GM23338 (cell line): ENCODE measurements around the gene SIRT3. TPM values are rescaled to one million over a fixed set of nuclear protein-coding genes. Genes with fewer than 3 reads are reported as not detected.

Experiments
- ATAC-seq: fragments of 200-7000 bp; cut with Tn5 transposase; 3 replicates; pipeline ENCODE4 v1.9.1; 2020
- DNase-seq: peaks from one replicate; pipeline ENCODE4 v3.0.0-alpha.2; 2015; ENCODE audit warnings: low spot score
- H2AFZ ChIP-seq: fragments of 200-600 bp; sonication (generic); 2 replicates; pipeline ENCODE4 v1.8.0; 2016; ENCODE audit warnings: antibody characterized with exemption, mild to moderate bottlenecking, moderate library complexity
- H3F3A ChIP-seq: fragments of 200-600 bp; sonication (generic); replicated peaks from 2 replicates; pipeline ENCODE4 v1.8.0; 2017; ENCODE audit warnings: antibody characterized with exemption, mixed run types, low read depth
- H3K27ac ChIP-seq: fragments of 200-600 bp; sonication (generic); 2 replicates; pipeline ENCODE4 v1.6.1; 2016; ENCODE audit warnings: low read depth
- H3K27me3 ChIP-seq: fragments of 200-600 bp; sonication (generic); 2 replicates; pipeline ENCODE4 v1.8.0; 2016; ENCODE audit warnings: mild to moderate bottlenecking, mixed run types, moderate library complexity; ENCODE audit not compliant: insufficient read depth
- H3K36me3 ChIP-seq: fragments of 200-600 bp; sonication (generic); 2 replicates; pipeline ENCODE4 v1.8.0; 2016; ENCODE audit warnings: mild to moderate bottlenecking; ENCODE audit not compliant: insufficient read depth
- H3K4me1 ChIP-seq: fragments of 200-600 bp; sonication (generic); 2 replicates; pipeline ENCODE4 v1.8.0; 2016; ENCODE audit warnings: mild to moderate bottlenecking, moderate library complexity; ENCODE audit not compliant: insufficient read depth
- H3K4me2 ChIP-seq: fragments of 200-600 bp; sonication (generic); 2 replicates; pipeline ENCODE4 v1.7.1; 2017; ENCODE audit warnings: mixed run types
- H3K4me3 ChIP-seq: fragments of 200-600 bp; sonication (generic); 2 replicates; pipeline ENCODE4 v1.6.1; 2016; ENCODE audit warnings: mixed run types
- H3K79me2 ChIP-seq: fragments of 200-600 bp; sonication (generic); replicated peaks from 2 replicates; pipeline ENCODE4 v1.8.0; 2017; ENCODE audit warnings: mild to moderate bottlenecking; ENCODE audit not compliant: insufficient read depth
- H3K9me2 ChIP-seq: fragments of 200-600 bp; sonication (generic); 2 replicates; pipeline ENCODE4 v1.8.0; 2017; ENCODE audit not compliant: insufficient read depth
- H4K20me1 ChIP-seq: fragments of 200-600 bp; sonication (generic); replicated peaks from 2 replicates; pipeline ENCODE4 v1.8.0; 2017; ENCODE audit warnings: mild to moderate bottlenecking; ENCODE audit not compliant: insufficient read depth
- H3K27ac Mint-ChIP-seq: 2 replicates; pipeline ENCODE4 v1.8.0; 2020; ENCODE audit warnings: inconsistent platforms, mild to moderate bottlenecking, moderate library complexity, mixed read lengths
- H3K27me3 Mint-ChIP-seq: 3 replicates; pipeline ENCODE4 v1.8.0; 2022; ENCODE audit warnings: low read depth, mild to moderate bottlenecking, moderate library complexity, mixed read lengths, inconsistent platforms; ENCODE audit not compliant: insufficient read depth, poor library complexity
- H3K36me3 Mint-ChIP-seq: 3 replicates; pipeline ENCODE4 v1.8.0; 2021; ENCODE audit warnings: low read depth, mild to moderate bottlenecking, inconsistent platforms, moderate library complexity, mixed read lengths
- H3K4me1 Mint-ChIP-seq: 3 replicates; pipeline ENCODE4 v1.8.0; 2020; ENCODE audit warnings: mild to moderate bottlenecking, inconsistent platforms, mixed read lengths
- H3K4me3 Mint-ChIP-seq: 3 replicates; pipeline ENCODE4 v1.8.0; 2021; ENCODE audit warnings: moderate library complexity, mild to moderate bottlenecking, inconsistent platforms, mixed read lengths
- H3K9me3 Mint-ChIP-seq: 3 replicates; pipeline ENCODE4 v1.8.0; 2020; ENCODE audit warnings: moderate library complexity, mild to moderate bottlenecking, inconsistent platforms, mixed read lengths
- CTCF ChIP-seq, 2 experiments: fragments of 200-600 bp in 1 of 2; sonication (generic) in 1 of 2; conservative IDR thresholded peaks; 2 replicates each; pipeline versions ENCODE4 v1.5.1 to v1.6.1; 2016 to 2017; ENCODE audit warnings: antibody characterized with exemption in 2 of 2, low read depth in 2 of 2, mild to moderate bottlenecking in 2 of 2, moderate library complexity in 1 of 2
- ETS1 ChIP-seq: IDR thresholded peaks from 2 replicates; pipeline ENCODE4 v1.6.1; 2016; ENCODE audit warnings: antibody characterized with exemption
- STAT1 ChIP-seq: IDR thresholded peaks from one replicate; pipeline ENCODE4 v1.6.1; 2016; ENCODE audit warnings: antibody characterized with exemption; ENCODE audit not compliant: unreplicated experiment
- polyA plus RNA-seq: library from polyadenylated mRNA; unstranded; fragments of >200 nt; fragmentation: Nextera tagmentation; extraction: Ambion mirVana; gene quantifications from 2 replicates; pipeline ENCODE4 v1.2.1, GENCODE V29; 2016
- total RNA-seq: library from RNA; depleted of rRNA; stranded (reverse); fragments of >200 nt; shearing (Covaris generic); gene quantifications from 2 replicates; pipeline ENCODE4 v1.2.3, GENCODE V29; 2014
- TF ChIP-seq, protein P1 (sequence below): fragments of 250-450 bp; sonication (Bioruptor Pico); IDR thresholded peaks from 2 replicates; pipeline ENCODE4 v1.5.0; 2020; ENCODE audit warnings: mild to moderate bottlenecking, moderate library complexity

Gene SIRT3
- total and polyA plus RNA-seq, 2 experiments from 2014 or later = 7.0 to 11.4 TPM

GRCh38 chr11:285894-286220, 49.7 kb upstream of the SIRT3 start (continued):
- TF ChIP-seq, protein P1, sequence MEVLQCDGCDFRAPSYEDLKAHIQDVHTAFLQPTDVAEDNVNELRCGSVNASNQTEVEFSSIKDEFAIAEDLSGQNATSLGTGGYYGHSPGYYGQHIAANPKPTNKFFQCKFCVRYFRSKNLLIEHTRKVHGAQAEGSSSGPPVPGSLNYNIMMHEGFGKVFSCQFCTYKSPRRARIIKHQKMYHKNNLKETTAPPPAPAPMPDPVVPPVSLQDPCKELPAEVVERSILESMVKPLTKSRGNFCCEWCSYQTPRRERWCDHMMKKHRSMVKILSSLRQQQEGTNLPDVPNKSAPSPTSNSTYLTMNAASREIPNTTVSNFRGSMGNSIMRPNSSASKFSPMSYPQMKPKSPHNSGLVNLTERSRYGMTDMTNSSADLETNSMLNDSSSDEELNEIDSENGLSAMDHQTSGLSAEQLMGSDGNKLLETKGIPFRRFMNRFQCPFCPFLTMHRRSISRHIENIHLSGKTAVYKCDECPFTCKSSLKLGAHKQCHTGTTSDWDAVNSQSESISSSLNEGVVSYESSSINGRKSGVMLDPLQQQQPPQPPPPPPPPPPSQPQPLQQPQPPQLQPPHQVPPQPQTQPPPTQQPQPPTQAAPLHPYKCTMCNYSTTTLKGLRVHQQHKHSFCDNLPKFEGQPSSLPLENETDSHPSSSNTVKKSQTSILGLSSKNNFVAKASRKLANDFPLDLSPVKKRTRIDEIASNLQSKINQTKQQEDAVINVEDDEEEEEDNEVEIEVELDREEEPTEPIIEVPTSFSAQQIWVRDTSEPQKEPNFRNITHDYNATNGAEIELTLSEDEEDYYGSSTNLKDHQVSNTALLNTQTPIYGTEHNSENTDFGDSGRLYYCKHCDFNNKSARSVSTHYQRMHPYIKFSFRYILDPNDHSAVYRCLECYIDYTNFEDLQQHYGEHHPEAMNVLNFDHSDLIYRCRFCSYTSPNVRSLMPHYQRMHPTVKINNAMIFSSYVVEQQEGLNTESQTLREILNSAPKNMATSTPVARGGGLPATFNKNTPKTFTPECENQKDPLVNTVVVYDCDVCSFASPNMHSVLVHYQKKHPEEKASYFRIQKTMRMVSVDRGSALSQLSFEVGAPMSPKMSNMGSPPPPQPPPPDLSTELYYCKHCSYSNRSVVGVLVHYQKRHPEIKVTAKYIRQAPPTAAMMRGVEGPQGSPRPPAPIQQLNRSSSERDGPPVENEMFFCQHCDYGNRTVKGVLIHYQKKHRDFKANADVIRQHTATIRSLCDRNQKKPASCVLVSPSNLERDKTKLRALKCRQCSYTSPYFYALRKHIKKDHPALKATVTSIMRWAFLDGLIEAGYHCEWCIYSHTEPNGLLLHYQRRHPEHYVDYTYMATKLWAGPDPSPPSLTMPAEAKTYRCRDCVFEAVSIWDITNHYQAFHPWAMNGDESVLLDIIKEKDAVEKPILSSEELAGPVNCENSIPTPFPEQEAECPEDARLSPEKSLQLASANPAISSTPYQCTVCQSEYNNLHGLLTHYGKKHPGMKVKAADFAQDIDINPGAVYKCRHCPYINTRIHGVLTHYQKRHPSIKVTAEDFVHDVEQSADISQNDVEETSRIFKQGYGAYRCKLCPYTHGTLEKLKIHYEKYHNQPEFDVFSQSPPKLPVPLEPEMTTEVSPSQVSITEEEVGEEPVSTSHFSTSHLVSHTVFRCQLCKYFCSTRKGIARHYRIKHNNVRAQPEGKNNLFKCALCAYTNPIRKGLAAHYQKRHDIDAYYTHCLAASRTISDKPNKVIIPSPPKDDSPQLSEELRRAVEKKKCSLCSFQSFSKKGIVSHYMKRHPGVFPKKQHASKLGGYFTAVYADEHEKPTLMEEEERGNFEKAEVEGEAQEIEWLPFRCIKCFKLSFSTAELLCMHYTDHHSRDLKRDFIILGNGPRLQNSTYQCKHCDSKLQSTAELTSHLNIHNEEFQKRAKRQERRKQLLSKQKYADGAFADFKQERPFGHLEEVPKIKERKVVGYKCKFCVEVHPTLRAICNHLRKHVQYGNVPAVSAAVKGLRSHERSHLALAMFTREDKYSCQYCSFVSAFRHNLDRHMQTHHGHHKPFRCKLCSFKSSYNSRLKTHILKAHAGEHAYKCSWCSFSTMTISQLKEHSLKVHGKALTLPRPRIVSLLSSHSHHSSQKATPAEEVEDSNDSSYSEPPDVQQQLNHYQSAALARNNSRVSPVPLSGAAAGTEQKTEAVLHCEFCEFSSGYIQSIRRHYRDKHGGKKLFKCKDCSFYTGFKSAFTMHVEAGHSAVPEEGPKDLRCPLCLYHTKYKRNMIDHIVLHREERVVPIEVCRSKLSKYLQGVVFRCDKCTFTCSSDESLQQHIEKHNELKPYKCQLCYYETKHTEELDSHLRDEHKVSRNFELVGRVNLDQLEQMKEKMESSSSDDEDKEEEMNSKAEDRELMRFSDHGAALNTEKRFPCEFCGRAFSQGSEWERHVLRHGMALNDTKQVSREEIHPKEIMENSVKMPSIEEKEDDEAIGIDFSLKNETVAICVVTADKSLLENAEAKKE (CRISPR knock-in tag) = no peak
- TF ChIP-seq STAT1 (no peak), CTCF (conservative IDR thresholded peaks at IDR 0.05; ENCODE audit: low read depth in 2 of 2) (no peak)

- Histone ChIP-seq H3K4me1 (no peaks in the 10 kb centered on the region), H3F3A (peaks cover 6% of the 10 kb centered on the region; the same call in 1 of the 2 replicates), H2AFZ (no peak overlapping the region), H3K4me2 (no peak overlapping the region), H3K79me2 (no peaks in the 10 kb centered on the region), H4K20me1 (no peaks in the 10 kb centered on the region), H3K27ac (no peak overlapping the region), H3K4me3 (no peak overlapping the region), H3K36me3 (no peaks in the 10 kb centered on the region), H3K27me3 (peaks cover 55% of the 10 kb centered on the region), H3K9me2 (no peaks in the 10 kb centered on the region)
- DNase-seq = no peak
- no peak for ATAC-seq
- Mint-ChIP-seq H3K36me3 (no peaks in the 10 kb centered on the region; the same call in 2 of the 3 replicates), H3K27me3 (peaks cover 56% of the 10 kb centered on the region), H3K27ac (no peak overlapping the region), H3K9me3 (peaks cover 2% of the 10 kb centered on the region; the same call in 1 of the 3 replicates), H3K4me1 (peaks cover 28% of the 10 kb centered on the region), H3K4me3 (no peak overlapping the region)
- TF ChIP-seq, protein P1 (CRISPR knock-in tag) = no peak
- TF ChIP-seq ETS1 = no peak
Observed at GRCh38 chr11:285021-285893, 49.1 kb upstream of the SIRT3 start.
